KOPT-K1 (cell line): ENCODE data around the gene TMEM35B.
"Not testable (repeated sequence)": the region's sequence is repeated elsewhere in the genome, so short reads cannot be mapped to it uniquely, and the experiment has no call there.

ENCODE experiments used
- H3K27ac ChIP-seq: fragments of 200-600 bp; sonication (generic); 2 replicates; pipeline ENCODE4 v1.5.1; 2016; ENCODE audit warnings: antibody characterized with exemption, mild to moderate bottlenecking, low read depth, low read length; ENCODE audit not compliant: poor library complexity, severe bottlenecking
- H3K36me3 ChIP-seq: fragments of 200-600 bp; sonication (generic); 2 replicates; pipeline ENCODE4 v1.5.1; 2017; ENCODE audit warnings: antibody characterized with exemption, mild to moderate bottlenecking, low read length, moderate library complexity; ENCODE audit not compliant: insufficient read depth
- H3K9me3 ChIP-seq: fragments of 200-600 bp; sonication (generic); 2 replicates; pipeline ENCODE4 v1.5.1; 2017; ENCODE audit warnings: antibody characterized with exemption, low read length, mild to moderate bottlenecking; ENCODE audit not compliant: insufficient read depth, poor library complexity, severe bottlenecking

TMEM35B gene

DNA sequence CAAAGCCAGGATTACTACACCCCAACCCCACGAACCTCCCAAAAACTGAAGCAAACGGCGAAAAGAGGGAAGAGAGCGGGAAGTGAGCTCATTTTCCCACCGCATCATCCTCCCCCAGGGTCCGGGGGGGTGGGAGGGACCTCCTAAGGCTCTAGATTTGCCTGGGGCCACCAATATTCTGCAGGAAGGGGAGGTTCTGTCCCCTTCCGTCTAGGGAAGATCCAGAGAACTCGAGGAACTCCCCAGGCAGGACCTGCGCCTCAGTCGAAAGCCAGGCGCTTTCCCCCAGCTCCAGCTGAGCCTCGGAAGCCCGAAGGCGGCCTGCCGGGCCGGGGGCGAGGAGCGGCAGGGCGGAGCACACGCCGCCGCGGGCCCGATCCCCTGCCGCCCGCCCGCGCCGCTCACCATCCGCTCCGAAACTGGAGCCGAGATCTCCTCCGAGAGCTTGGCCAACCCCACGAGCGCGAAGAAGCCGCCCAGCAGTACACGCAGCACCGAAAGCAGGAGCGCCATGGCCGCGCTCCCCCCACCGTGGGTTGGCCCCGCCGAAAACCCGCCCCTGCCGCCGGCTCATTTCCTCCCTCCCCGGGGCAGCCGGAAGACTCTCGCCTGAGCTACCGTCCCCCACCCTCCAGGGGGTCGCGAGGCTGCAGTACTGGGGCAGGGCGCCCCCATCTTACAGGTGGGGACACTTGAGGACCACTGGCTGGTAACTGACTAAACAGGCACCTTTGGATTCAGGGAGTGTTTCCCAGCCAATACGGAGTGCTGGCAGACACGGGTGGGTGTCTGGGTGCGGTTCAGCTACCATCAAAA is at the start of gene TMEM35B:
TSS of gene TMEM35B (minus strand) at position 555 of the 816 bp plus-strand sequence. CDS start at position 513, 42 bp downstream.
- peaks cover 18% of the 10 kb centered on the region; the same call in 1 of the 2 replicates for H3K36me3 ChIP-seq
- H3K9me3 ChIP-seq: no peaks in the 10 kb centered on the region
- peak within 1 kb of the TSS; percentile 80 for H3K27ac ChIP-seq

DNA sequence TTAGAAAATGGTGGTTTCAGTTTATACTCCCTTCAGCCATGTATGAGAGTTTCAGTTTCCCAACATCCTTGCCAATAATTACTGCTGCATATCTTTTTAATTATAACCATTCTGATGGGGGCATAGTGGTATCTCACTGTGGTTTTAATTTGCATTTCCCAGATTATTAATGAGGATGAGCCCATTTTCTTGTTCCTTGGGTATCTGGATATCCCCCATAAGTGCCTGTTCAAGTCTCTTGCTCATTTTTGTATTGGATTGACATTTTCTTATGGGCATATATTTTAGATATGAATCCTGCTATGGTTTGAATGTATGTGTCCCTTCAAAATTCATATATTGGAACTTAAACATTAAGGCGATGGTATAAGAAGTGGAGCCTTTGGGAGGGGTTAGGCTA is 48.2 kb upstream of the TMEM35B start:
- H3K36me3 ChIP-seq: no peaks in the 10 kb centered on the region
- no peak overlapping the region for H3K27ac ChIP-seq
- peaks cover 13% of the 10 kb centered on the region for H3K9me3 ChIP-seq

DNA sequence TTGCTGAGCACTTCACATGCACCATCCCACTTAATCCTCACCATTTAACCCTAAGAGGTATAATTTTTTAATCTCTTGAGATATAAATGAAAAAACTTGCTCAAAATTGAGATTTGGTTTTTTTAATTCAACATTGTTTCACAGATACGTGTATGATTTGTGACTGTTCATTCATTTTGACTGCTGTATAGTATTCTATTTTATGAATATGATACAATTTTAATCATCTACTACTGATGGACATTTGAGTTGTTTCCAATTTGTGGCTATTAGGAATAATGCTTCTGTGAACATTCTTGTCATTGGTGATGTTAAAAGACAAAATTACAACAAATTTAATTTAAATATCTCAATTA is 47.2 kb upstream of the TMEM35B start:
- peaks cover under 1% of the 10 kb centered on the region; the same call in 1 of the 2 replicates for H3K36me3 ChIP-seq
- no peak overlapping the region for H3K27ac ChIP-seq

DNA sequence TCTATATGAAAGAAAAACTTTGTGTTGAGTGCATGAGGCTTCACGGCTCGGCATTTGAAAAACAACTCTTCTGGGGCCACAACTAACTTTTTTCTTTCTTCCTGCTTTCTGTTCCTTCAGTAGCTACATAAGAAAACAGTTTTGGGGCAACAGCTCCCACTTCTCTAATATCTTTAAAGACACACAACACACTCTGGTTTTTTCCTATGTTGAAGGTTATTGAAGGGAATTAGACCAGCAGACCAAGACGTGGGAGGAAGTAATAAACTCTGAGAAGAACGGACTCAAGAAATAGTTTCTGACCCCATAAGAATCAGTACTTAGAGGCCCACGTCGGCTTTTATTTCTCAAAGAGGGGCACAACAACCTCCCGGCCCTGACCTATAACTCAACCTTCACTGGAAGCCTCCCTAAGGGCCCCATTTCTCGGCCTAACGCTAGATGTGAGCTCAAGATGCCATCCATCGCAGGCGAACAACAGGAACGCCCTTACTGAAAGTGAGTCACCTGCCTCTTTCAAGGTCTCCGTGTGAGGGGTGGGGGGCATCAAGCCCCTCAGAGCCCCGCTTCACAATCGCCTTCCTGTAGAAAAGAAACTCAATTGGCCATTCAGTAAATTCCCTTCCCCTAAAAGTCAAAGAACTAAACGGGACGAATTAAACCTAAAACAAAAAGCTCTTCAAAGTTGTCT is 45.8 kb upstream of the TMEM35B start:
- Histone ChIP-seq H3K9me3 (peaks cover 13% of the 10 kb centered on the region), H3K36me3 (peaks cover 9% of the 10 kb centered on the region), H3K27ac (peak overlapping the region; percentile 82)

More for the DNA sequence above, 47.2 kb upstream of the TMEM35B start:
- peaks cover 13% of the 10 kb centered on the region for H3K9me3 ChIP-seq

DNA sequence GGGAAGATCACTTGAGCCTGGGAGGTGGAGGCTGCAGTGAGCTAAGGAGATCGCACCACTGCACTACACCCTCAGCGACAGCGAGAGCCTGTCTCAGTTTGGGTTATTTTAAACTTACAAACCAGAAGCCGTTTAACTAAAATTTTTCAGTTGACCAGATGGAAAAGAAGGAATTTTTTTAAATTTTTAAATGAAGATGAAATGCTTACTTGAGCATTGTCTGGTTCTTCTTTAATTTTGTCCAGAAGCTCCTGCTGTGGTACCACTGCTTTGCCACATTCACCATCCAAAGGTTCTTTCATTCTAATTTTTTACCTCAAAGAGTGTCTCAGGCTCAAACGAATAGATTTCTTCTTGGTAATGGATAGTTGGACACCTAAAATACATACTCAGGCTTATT is 45.2 kb upstream of the TMEM35B start:
- Histone ChIP-seq H3K27ac (peak overlapping the region; percentile 82), H3K36me3 (peaks cover 9% of the 10 kb centered on the region), H3K9me3 (peaks cover 13% of the 10 kb centered on the region)

DNA sequence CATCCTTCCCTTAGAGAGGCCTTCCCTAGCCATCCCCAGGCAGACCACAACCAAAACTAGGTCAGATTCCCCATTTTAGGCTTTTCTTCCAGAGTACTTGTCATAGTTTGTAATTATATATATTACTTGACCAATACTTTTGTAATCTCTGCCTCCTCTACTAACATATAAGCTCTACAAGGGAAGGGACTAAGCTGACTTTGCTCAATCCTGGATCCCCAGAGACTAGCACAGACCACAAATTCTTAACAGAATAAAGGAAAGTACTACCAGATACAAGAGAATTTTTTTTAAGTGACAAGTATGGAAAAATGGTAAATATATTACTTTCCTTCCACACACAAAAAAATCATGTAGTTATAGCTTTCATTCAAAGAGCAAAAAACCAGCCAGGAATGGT is 44.6 kb upstream of the TMEM35B start:
- Histone ChIP-seq H3K36me3 (peaks cover 9% of the 10 kb centered on the region), H3K27ac (no peak overlapping the region), H3K9me3 (peaks cover 13% of the 10 kb centered on the region)

DNA sequence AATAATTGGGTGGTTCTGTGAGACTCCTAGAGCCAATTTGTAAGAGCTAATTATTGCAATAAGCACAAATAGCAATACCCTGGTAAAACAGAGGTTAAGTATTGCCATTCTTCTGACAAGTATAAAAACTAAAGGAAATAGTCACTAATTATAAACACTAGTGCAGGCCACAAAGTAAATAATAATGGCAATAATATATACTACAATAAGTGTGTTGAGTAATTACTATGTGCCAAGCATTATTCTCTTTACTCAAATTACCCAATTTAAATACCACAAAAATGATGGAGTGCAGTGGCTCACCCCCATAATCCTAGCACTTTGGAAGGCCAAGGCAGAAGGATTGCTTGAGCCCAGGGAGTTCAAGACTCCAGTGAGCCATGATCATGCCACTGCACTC is 31.3 kb upstream of the TMEM35B start:
- Histone ChIP-seq H3K9me3 (no peaks in the 10 kb centered on the region), H3K36me3 (peaks cover 48% of the 10 kb centered on the region), H3K27ac (no peak overlapping the region)

DNA sequence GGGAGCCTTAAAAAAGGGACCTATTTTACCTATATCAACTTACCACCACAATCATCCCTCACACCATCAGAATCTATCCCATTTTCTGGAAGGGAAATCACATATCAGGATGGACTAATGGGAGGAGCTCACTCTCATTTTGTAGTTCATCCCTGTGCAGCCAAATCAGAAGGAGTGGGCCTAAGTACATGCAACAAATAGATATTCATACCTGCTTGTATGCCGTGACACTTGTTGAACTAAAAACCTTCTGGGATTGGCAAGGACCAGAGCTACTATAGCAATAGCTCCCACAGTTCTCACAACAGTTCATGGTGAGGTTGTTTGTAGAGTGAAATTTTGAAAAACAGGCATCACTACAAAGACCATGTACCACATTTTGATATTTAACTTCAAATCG is 29.3 kb upstream of the TMEM35B start:
- Histone ChIP-seq H3K9me3 (no peaks in the 10 kb centered on the region), H3K36me3 (peaks cover 58% of the 10 kb centered on the region), H3K27ac (no peak overlapping the region)

DNA sequence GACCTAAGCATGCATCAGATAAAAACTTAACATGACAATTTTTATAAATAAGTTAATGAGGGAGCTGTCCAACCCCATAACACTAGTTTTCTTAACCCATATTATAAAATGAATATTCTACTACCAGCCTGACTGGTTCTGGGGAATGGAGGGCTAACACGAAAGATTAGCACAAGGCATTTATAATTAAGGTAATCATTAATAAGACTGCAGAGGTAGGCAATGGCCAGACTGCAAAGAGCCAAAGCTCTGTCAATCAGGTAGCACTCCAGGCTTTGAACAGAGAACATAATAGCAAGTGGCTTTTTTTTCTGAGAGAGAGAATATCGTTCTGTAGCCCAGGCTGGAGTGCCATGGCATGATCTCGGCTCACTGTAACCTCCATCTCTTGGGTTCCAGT is 20.6 kb upstream of the TMEM35B start:
- peaks cover 88% of the 10 kb centered on the region for H3K36me3 ChIP-seq
- H3K27ac ChIP-seq: no peak overlapping the region
- no peaks in the 10 kb centered on the region for H3K9me3 ChIP-seq

DNA sequence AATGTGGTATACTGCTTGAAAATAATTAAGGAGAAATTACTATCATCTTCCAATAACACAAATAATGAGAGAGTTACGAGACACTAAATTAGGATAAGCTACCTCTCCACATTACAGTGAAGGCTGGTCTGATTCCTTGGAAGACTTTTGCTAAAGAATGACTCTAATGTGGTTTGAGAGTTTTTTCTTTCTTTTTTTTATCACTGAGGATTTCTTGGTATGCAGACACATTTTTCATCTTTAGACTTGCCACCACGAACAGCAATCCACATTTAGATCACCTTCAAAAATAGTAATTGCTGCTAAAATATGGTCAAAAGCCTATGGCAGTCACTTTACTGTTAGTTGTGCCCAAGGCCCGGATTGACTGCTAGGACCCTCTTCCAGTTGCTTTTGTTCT is 16.6 kb upstream of the TMEM35B start:
- Histone ChIP-seq H3K36me3 (peaks cover 62% of the 10 kb centered on the region), H3K9me3 (no peaks in the 10 kb centered on the region), H3K27ac (no peak overlapping the region)

DNA sequence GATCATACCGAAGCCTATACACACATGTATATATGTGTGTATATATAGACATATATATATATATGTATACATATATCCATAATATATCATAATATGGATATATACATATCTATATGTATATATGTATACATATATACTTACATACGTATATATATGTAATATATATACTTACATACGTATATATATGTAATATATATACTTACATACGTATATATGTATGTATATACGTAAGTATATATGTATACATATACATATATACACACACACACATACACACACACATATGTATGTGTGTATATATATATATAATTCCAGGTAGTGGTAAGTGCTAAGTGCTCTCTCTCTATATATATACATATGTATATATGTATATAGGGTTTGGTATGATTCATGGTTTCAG is 9.7 kb upstream of the TMEM35B start:
- Histone ChIP-seq H3K36me3 (peaks cover 11% of the 10 kb centered on the region; the same call in 1 of the 2 replicates), H3K27ac (no peak overlapping the region), H3K9me3 (no peaks in the 10 kb centered on the region)

DNA sequence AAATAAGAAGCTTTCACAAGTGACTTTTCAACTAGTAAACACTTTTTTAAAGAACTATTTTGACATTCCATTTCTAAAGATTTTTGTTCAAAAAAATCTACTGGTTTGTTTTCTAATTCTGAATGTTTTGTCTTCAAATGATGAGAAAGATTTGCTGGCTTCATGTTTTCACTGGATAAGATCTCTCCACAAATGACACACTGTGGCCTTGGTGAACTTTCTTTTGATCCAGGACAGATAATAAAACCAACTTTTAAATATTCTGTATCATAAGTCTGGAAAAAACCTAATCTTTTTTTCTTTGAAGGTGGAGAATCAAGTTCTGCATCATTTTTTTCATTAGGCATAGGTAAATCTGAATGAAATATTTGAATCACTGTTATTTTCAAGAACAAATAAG is 3.4 kb upstream of the TMEM35B start:
- Histone ChIP-seq H3K9me3 (no peaks in the 10 kb centered on the region), H3K27ac (no peak overlapping the region), H3K36me3 (peaks cover 16% of the 10 kb centered on the region; the same call in 1 of the 2 replicates)

DNA sequence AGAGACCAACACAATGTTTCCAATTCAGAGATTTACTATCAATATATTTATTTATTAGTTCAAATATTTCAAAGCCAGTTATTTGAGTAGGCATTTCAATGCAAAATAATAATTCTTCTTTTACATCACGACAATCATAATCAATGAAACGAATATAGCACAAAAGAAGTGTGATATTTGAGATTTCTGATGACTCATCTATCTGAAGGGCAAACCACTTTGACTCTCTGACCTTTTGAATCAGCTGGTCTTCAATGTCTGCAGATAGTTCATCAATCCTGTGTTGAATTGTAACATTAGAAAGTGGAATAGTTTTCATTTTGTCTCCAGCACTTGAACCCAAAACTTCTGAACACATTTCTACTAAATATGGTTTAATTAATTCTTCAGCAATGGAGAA is 3.0 kb upstream of the TMEM35B start:
- no peak overlapping the region for H3K27ac ChIP-seq
- H3K9me3 ChIP-seq: no peaks in the 10 kb centered on the region
- peaks cover 16% of the 10 kb centered on the region; the same call in 1 of the 2 replicates for H3K36me3 ChIP-seq

DNA sequence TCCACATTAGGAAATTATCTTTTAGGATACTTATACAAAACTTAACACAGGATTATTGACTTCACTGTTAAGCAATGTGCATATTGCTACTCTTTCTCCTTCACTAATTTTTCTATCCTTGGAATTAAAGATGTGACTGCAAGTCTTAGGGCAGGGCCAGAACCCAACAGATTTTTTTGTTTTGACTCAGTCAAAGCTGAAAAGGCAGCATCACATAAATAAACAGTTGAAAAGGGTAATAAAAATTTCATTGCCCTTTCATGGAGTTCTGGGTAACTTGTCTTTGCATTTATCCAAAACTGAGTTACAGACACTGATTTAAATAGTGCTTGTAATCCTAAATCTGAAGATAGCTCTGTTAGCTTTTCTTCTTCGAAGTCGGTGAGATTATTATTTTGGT is 1.9 kb upstream of the TMEM35B start:
- Histone ChIP-seq H3K9me3 (no peaks in the 10 kb centered on the region), H3K36me3 (peaks cover 17% of the 10 kb centered on the region; the same call in 1 of the 2 replicates), H3K27ac (no peak overlapping the region)

DNA sequence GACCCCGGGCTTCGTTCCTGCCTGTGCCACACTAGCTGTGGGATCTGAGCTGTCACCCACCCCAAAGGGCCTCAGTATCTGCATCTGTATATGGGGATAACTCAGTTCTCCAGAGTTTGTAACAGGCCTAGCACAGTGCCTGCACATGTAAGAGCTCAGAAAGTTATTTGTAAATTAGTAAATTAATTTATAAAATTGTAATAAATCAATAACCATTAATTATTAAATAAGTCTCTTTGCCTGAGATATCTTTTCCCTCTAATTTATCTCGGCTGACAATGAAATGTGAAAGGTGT is 410 bp upstream of the TMEM35B start:
- Histone ChIP-seq H3K27ac (peak overlapping the region; percentile 80), H3K36me3 (peaks cover 22% of the 10 kb centered on the region; the same call in 1 of the 2 replicates)
- not testable (repeated sequence) for H3K9me3 ChIP-seq

DNA sequence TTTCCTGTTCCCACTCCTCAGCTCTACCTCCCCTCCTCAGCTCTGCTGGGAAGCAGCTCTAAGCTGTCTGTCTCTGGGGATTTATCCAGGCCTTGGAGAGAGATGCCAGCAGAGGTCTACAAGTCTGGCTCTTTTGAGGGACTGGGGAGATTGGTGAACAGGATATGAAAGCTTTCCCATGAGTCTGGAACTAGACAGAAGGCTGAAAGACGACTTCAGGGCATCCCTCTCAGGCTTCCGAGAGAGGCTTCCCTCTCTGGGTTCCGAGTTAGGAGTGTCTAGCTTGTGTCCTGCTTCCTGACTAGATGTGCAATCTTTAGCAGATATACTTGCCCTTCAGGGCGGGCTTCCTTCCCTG is 733 bp downstream of the TMEM35B start:
- Histone ChIP-seq H3K27ac (peak overlapping the region; percentile 80), H3K36me3 (peaks cover 12% of the 10 kb centered on the region; the same call in 1 of the 2 replicates), H3K9me3 (no peaks in the 10 kb centered on the region)
